GM23338 (cell line): ENCODE measurements around the gene SLC7A6. TPM values are rescaled to one million over a fixed set of nuclear protein-coding genes. Genes with fewer than 3 reads are reported as not detected.

Experiments used
- ATAC-seq: fragments of 200-7000 bp; cut with Tn5 transposase; 3 replicates; pipeline ENCODE4 v1.9.1; 2020
- DNase-seq: peaks from one replicate; pipeline ENCODE4 v3.0.0-alpha.2; 2015; ENCODE audit warnings: low spot score
- H2AFZ ChIP-seq: fragments of 200-600 bp; sonication (generic); 2 replicates; pipeline ENCODE4 v1.8.0; 2016; ENCODE audit warnings: antibody characterized with exemption, mild to moderate bottlenecking, moderate library complexity
- H3F3A ChIP-seq: fragments of 200-600 bp; sonication (generic); replicated peaks from 2 replicates; pipeline ENCODE4 v1.8.0; 2017; ENCODE audit warnings: antibody characterized with exemption, mixed run types, low read depth
- H3K27ac ChIP-seq: fragments of 200-600 bp; sonication (generic); 2 replicates; pipeline ENCODE4 v1.6.1; 2016; ENCODE audit warnings: low read depth
- H3K27me3 ChIP-seq: fragments of 200-600 bp; sonication (generic); 2 replicates; pipeline ENCODE4 v1.8.0; 2016; ENCODE audit warnings: mild to moderate bottlenecking, mixed run types, moderate library complexity; ENCODE audit not compliant: insufficient read depth
- H3K36me3 ChIP-seq: fragments of 200-600 bp; sonication (generic); 2 replicates; pipeline ENCODE4 v1.8.0; 2016; ENCODE audit warnings: mild to moderate bottlenecking; ENCODE audit not compliant: insufficient read depth
- H3K4me1 ChIP-seq: fragments of 200-600 bp; sonication (generic); 2 replicates; pipeline ENCODE4 v1.8.0; 2016; ENCODE audit warnings: mild to moderate bottlenecking, moderate library complexity; ENCODE audit not compliant: insufficient read depth
- H3K4me2 ChIP-seq: fragments of 200-600 bp; sonication (generic); 2 replicates; pipeline ENCODE4 v1.7.1; 2017; ENCODE audit warnings: mixed run types
- H3K4me3 ChIP-seq: fragments of 200-600 bp; sonication (generic); 2 replicates; pipeline ENCODE4 v1.6.1; 2016; ENCODE audit warnings: mixed run types
- H3K79me2 ChIP-seq: fragments of 200-600 bp; sonication (generic); replicated peaks from 2 replicates; pipeline ENCODE4 v1.8.0; 2017; ENCODE audit warnings: mild to moderate bottlenecking; ENCODE audit not compliant: insufficient read depth
- H3K9me2 ChIP-seq: fragments of 200-600 bp; sonication (generic); 2 replicates; pipeline ENCODE4 v1.8.0; 2017; ENCODE audit not compliant: insufficient read depth
- H4K20me1 ChIP-seq: fragments of 200-600 bp; sonication (generic); replicated peaks from 2 replicates; pipeline ENCODE4 v1.8.0; 2017; ENCODE audit warnings: mild to moderate bottlenecking; ENCODE audit not compliant: insufficient read depth
- H3K27ac Mint-ChIP-seq: 2 replicates; pipeline ENCODE4 v1.8.0; 2020; ENCODE audit warnings: inconsistent platforms, mild to moderate bottlenecking, moderate library complexity, mixed read lengths
- H3K27me3 Mint-ChIP-seq: 3 replicates; pipeline ENCODE4 v1.8.0; 2022; ENCODE audit warnings: low read depth, mild to moderate bottlenecking, moderate library complexity, mixed read lengths, inconsistent platforms; ENCODE audit not compliant: insufficient read depth, poor library complexity
- H3K36me3 Mint-ChIP-seq: 3 replicates; pipeline ENCODE4 v1.8.0; 2021; ENCODE audit warnings: low read depth, mild to moderate bottlenecking, inconsistent platforms, moderate library complexity, mixed read lengths
- H3K4me1 Mint-ChIP-seq: 3 replicates; pipeline ENCODE4 v1.8.0; 2020; ENCODE audit warnings: mild to moderate bottlenecking, inconsistent platforms, mixed read lengths
- H3K4me3 Mint-ChIP-seq: 3 replicates; pipeline ENCODE4 v1.8.0; 2021; ENCODE audit warnings: moderate library complexity, mild to moderate bottlenecking, inconsistent platforms, mixed read lengths
- H3K9me3 Mint-ChIP-seq: 3 replicates; pipeline ENCODE4 v1.8.0; 2020; ENCODE audit warnings: moderate library complexity, mild to moderate bottlenecking, inconsistent platforms, mixed read lengths
- CREB1 ChIP-seq: fragments of 250-450 bp; sonication (Bioruptor Pico); IDR thresholded peaks from 2 replicates; pipeline ENCODE4 v1.5.0; 2020; ENCODE audit warnings: low read depth, mild to moderate bottlenecking, moderate library complexity
- CTCF ChIP-seq, 2 experiments: fragments of 200-600 bp in 1 of 2; sonication (generic) in 1 of 2; conservative IDR thresholded peaks; 2 replicates each; pipeline versions ENCODE4 v1.5.1 to v1.6.1; 2016 to 2017; ENCODE audit warnings: antibody characterized with exemption in 2 of 2, low read depth in 2 of 2, mild to moderate bottlenecking in 2 of 2, moderate library complexity in 1 of 2
- EZH2 ChIP-seq: fragments of 200-600 bp; sonication (generic); IDR thresholded peaks from one replicate; pipeline ENCODE4 v1.8.0; 2017; ENCODE audit warnings: antibody characterized with exemption, mild to moderate bottlenecking, low read depth; ENCODE audit not compliant: unreplicated experiment
- EZH2phosphoT487 ChIP-seq: fragments of 200-600 bp; sonication (generic); IDR thresholded peaks from one replicate; pipeline ENCODE4 v1.8.1; 2018; ENCODE audit warnings: antibody characterized with exemption; ENCODE audit not compliant: unreplicated experiment
- JUNB ChIP-seq: IDR thresholded peaks from one replicate; pipeline ENCODE4 v1.6.1; 2016; ENCODE audit warnings: antibody characterized with exemption; ENCODE audit not compliant: unreplicated experiment
- NANOG ChIP-seq: IDR thresholded peaks from 2 replicates; pipeline ENCODE4 v1.6.1; 2016; ENCODE audit warnings: antibody characterized with exemption, borderline replicate concordance
- POLR2AphosphoS5 ChIP-seq: IDR thresholded peaks from 2 replicates; pipeline ENCODE4 v1.6.1; 2016; ENCODE audit warnings: antibody characterized with exemption, low read depth
- ZNF114 ChIP-seq: fragments of 250-450 bp; sonication (Bioruptor Pico); IDR thresholded peaks from 2 replicates; pipeline ENCODE4 v1.5.0; 2020; ENCODE audit warnings: mild to moderate bottlenecking, moderate library complexity
- ZNF331 ChIP-seq: fragments of 250-450 bp; sonication (Bioruptor Pico); IDR thresholded peaks from 2 replicates; pipeline ENCODE4 v1.5.0; 2020; ENCODE audit warnings: low read depth, mild to moderate bottlenecking, moderate library complexity
- ZNF462 ChIP-seq: fragments of 250-450 bp; sonication (Bioruptor Pico); IDR thresholded peaks from 2 replicates; pipeline ENCODE4 v1.5.0; 2020; ENCODE audit warnings: mild to moderate bottlenecking, moderate library complexity
- polyA plus RNA-seq: library from polyadenylated mRNA; unstranded; fragments of >200 nt; fragmentation: Nextera tagmentation; extraction: Ambion mirVana; gene quantifications from 2 replicates; pipeline ENCODE4 v1.2.1, GENCODE V29; 2016
- total RNA-seq: library from RNA; depleted of rRNA; stranded (reverse); fragments of >200 nt; shearing (Covaris generic); gene quantifications from 2 replicates; pipeline ENCODE4 v1.2.3, GENCODE V29; 2014

SLC7A6 gene
- total and polyA plus RNA-seq, 2 experiments from 2014 or later: 16.6 to 30.9 TPM

- no peak for TF ChIP-seq ZNF462 (CRISPR knock-in tag)
- no peak for TF ChIP-seq EZH2phosphoT487
- no peak for TF ChIP-seq ZNF114 (CRISPR knock-in tag)
- no peak for TF ChIP-seq ZNF331 (CRISPR knock-in tag)
- TF ChIP-seq NANOG: no peak
- no peak for TF ChIP-seq EZH2
- TF ChIP-seq CREB1 (CRISPR knock-in tag): no peak
- TF ChIP-seq POLR2AphosphoS5: no peak
These were observed 17.7 kb downstream of the SLC7A6 start (continued) for GRCh38 chr16:68282064-68282452.

GRCh38 chr16:68283346-68283745, 19.0 kb downstream of the SLC7A6 start:
- H2AFZ ChIP-seq: no peak overlapping the region
- no peaks in the 10 kb centered on the region for H3K27me3 ChIP-seq
- no peak for ATAC-seq
- H3K27ac ChIP-seq: no peak overlapping the region
- no peak overlapping the region for H3K4me2 ChIP-seq
- DNase-seq: no peak
- no peaks in the 10 kb centered on the region for H3K9me2 ChIP-seq
- TF ChIP-seq CTCF (conservative IDR thresholded peaks at IDR 0.05; ENCODE audit: low read depth in 2 of 2) (no peak), JUNB (no peak)
- no peak overlapping the region for H3K4me3 Mint-ChIP-seq
- H3K36me3 ChIP-seq: no peaks in the 10 kb centered on the region
- peaks cover 6% of the 10 kb centered on the region; the same call in 1 of the 2 replicates for H4K20me1 ChIP-seq
- H3K4me3 ChIP-seq: no peak overlapping the region
- H3K79me2 ChIP-seq: no peaks in the 10 kb centered on the region
- no peaks in the 10 kb centered on the region for H3K4me1 Mint-ChIP-seq
- H3K36me3 Mint-ChIP-seq: peaks cover 32% of the 10 kb centered on the region
- H3K27ac Mint-ChIP-seq: no peak overlapping the region; the same call in 1 of the 2 replicates
- H3K27me3 Mint-ChIP-seq: no peaks in the 10 kb centered on the region
- H3K9me3 Mint-ChIP-seq: no peaks in the 10 kb centered on the region; the same call in 2 of the 3 replicates
- H3F3A ChIP-seq: peaks cover 5% of the 10 kb centered on the region; the same call in 1 of the 2 replicates
- H3K4me1 ChIP-seq: no peaks in the 10 kb centered on the region
